ENCODE data around the gene AK9. TPM values are rescaled to one million over a fixed set of nuclear protein-coding genes. Genes with fewer than 3 reads are reported as not detected.

AK9 gene
- total and polyA plus RNA-seq, 2 of the 4 experiments (the other 2 are of a cell fraction), result 1.7 to 1.8 TPM

DNA sequence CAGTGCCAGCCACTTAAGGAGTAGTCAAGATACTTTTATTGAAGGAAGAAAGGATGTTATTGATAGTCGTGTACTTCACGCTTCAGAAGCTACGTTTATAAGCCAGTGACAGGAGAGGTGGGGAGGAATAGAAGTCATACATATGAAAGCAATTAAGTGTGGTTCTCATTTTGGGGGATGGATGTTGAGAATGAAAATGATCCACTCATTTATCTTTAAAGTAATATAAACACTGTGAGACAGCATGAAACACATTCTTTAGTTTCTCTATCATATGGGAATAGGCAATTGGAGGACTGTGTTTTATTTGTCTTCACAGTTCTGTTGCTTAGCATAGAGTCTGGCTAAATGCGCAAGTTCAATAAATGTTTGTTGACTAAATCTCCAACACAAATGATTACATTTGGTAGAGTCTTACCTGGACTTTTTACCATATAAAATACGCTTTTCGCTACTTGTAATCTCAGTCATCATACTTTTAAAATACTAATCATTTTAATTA, 35.2 kb downstream of the AK9 start:
- Histone ChIP-seq H3K4me1 (ENCODE audit: control insufficient read depth, insufficient read depth, low read length) (no peaks in the 10 kb centered on the region; the same call in 1 of the 2 replicates), H2BK5ac (ENCODE audit: low read depth, low read length, poor library complexity, severe bottlenecking) (no peak overlapping the region), H2BK120ac (ENCODE audit: low read depth, low read length) (no peak overlapping the region), H3K9me3 (ENCODE audit: control insufficient read depth, insufficient read depth, low read length) (no peaks in the 10 kb centered on the region), H3K18ac (ENCODE audit: low read depth, low read length) (no peak overlapping the region), H3K4me2 (ENCODE audit: low read depth, low read length) (no peak overlapping the region), H4K8ac (ENCODE audit: low read depth in 2 of 2, low read length in 2 of 2) (no peak overlapping the region), H3K36me3 (ENCODE audit: control insufficient read depth, insufficient read depth, low read length) (no peaks in the 10 kb centered on the region), H3K27ac (ENCODE audit: insufficient read depth, low read length) (no peak overlapping the region), H4K20me1 (ENCODE audit: insufficient read depth, low read length) (no peaks in the 10 kb centered on the region), H2AK5ac (ENCODE audit: low read depth, low read length) (no peak overlapping the region), H3K23ac (ENCODE audit: low read depth, low read length) (no peak overlapping the region), H2AFZ (replicated peaks; ENCODE audit: low read length, poor library complexity) (no peak overlapping the region), H3K9me1 (ENCODE audit: insufficient read depth, low read length) (no peaks in the 10 kb centered on the region), H3K14ac (replicated peaks; ENCODE audit: low read depth, low read length) (no peak overlapping the region), H2BK20ac (ENCODE audit: low read depth, low read length) (no peak overlapping the region), H3K4ac (ENCODE audit: low read depth, low read length) (no peak overlapping the region), H4K91ac (ENCODE audit: insufficient read depth, low read depth, low read length) (no peak overlapping the region), H2AK9ac (replicated peaks; ENCODE audit: low read depth, low read length, poor library complexity) (no peak overlapping the region), H2BK15ac (ENCODE audit: low read depth, low read length) (no peak overlapping the region), H3K79me1 (ENCODE audit: low read depth in 1 of 2, low read length in 2 of 2) (no peaks in the 10 kb centered on the region), H3K4me3 (ENCODE audit: insufficient read depth, low read depth, low read length) (no peak overlapping the region), H3K9ac (ENCODE audit: low read depth, low read length) (no peak overlapping the region), H3K56ac (ENCODE audit: extremely low read depth, insufficient read depth, low read length) (no peak overlapping the region), H4K5ac (ENCODE audit: low read depth, low read length) (no peak overlapping the region), H3K27me3 (ENCODE audit: control insufficient read depth, insufficient read depth, low read length) (no peaks in the 10 kb centered on the region)
- no TSS peak for BruUV-seq (replicated peaks)
- peak; percentile 4 for DNase-seq
- 100% methylated on average over 2 of the region's 6 CpGs; no CpG with 5 or more reads in 1 of the 2 experiments for WGBS, 2 experiments (ENCODE audit: extremely low coverage in 2 of 2, insufficient read length in 1 of 2)
- in situ Hi-C loops (cut with MboI; ENCODE audit: low sequenced_read_pairs) (no loop called here), dilution Hi-C loops (cut with HindIII; ENCODE audit: low sequenced_read_pairs, unreplicated experiment) (no loop called here), intact Hi-C loops (cut with micrococcal nuclease) (no loop called here)
- ATAC-seq (ENCODE audit: low read depth), result no peak
- ChIA-PET POLR2A (ENCODE audit: unreplicated experiment) (no interaction called here), CTCF (no interaction called here)
- TF ChIP-seq MAZ (IDR thresholded peaks at IDR 0.05; ENCODE audit: borderline replicate concordance, low read depth, low read length), result no peak
- TF ChIP-seq, protein P1, sequence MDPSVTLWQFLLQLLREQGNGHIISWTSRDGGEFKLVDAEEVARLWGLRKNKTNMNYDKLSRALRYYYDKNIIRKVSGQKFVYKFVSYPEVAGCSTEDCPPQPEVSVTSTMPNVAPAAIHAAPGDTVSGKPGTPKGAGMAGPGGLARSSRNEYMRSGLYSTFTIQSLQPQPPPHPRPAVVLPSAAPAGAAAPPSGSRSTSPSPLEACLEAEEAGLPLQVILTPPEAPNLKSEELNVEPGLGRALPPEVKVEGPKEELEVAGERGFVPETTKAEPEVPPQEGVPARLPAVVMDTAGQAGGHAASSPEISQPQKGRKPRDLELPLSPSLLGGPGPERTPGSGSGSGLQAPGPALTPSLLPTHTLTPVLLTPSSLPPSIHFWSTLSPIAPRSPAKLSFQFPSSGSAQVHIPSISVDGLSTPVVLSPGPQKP (IDR thresholded peaks at IDR 0.05; ENCODE audit: borderline replicate concordance, low read depth, low read length), result no peak
- no peak for TF ChIP-seq CTCF (conservative IDR thresholded peaks at IDR 0.05; ENCODE audit: low read depth, low read length)
- no peak for TF ChIP-seq CEBPB (IDR thresholded peaks at IDR 0.05; ENCODE audit: low read depth, low read length)
- no peak for TF ChIP-seq BHLHE40 (IDR thresholded peaks at IDR 0.05; ENCODE audit: low read depth, low read length)
- no peak for TF ChIP-seq RFX5 (IDR thresholded peaks at IDR 0.05; ENCODE audit: low read depth, low read length)
- TF ChIP-seq MAFK (IDR thresholded peaks at IDR 0.05; ENCODE audit: low read depth, low read length), result no peak
- TF ChIP-seq CHD1 (IDR thresholded peaks at IDR 0.05; ENCODE audit: low read depth, low read length), result no peak
- TF ChIP-seq, protein P2, sequence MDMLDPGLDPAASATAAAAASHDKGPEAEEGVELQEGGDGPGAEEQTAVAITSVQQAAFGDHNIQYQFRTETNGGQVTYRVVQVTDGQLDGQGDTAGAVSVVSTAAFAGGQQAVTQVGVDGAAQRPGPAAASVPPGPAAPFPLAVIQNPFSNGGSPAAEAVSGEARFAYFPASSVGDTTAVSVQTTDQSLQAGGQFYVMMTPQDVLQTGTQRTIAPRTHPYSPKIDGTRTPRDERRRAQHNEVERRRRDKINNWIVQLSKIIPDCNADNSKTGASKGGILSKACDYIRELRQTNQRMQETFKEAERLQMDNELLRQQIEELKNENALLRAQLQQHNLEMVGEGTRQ (IDR thresholded peaks at IDR 0.05; ENCODE audit: low read depth, low read length), result no peak
- TF ChIP-seq POLR2A (IDR thresholded peaks at IDR 0.05; ENCODE audit: low read depth, low read length), result no peak
- TF ChIP-seq NFE2L2 (IDR thresholded peaks at IDR 0.05; ENCODE audit: low read depth, low read length), result no peak
- no peak for TF ChIP-seq MXI1 (IDR thresholded peaks at IDR 0.05; ENCODE audit: borderline replicate concordance, low read depth, low read length)
